IPS-15b (cell line): ENCODE data around the gene LGR4.

Experiments
- H3K27me3 ChIP-seq: one replicate; pipeline ENCODE4 v1.6.1; 2013; ENCODE audit warnings: low read length; ENCODE audit not compliant: control insufficient read depth, insufficient read depth
- H3K36me3 ChIP-seq: one replicate; pipeline ENCODE4 v1.6.1; 2013; ENCODE audit warnings: low read length; ENCODE audit not compliant: control insufficient read depth, insufficient read depth
- H3K4me1 ChIP-seq: one replicate; pipeline ENCODE4 v1.6.1; 2013; ENCODE audit warnings: mild to moderate bottlenecking, low read length; ENCODE audit not compliant: control insufficient read depth, insufficient read depth
- H3K4me3 ChIP-seq: one replicate; pipeline ENCODE4 v1.5.1; 2013; ENCODE audit warnings: low read depth, low read length
- H3K9ac ChIP-seq: one replicate; pipeline ENCODE4 v1.6.1; 2013; ENCODE audit warnings: low read depth, mild to moderate bottlenecking, low read length
- H3K9me3 ChIP-seq: one replicate; pipeline ENCODE4 v1.6.1; 2013; ENCODE audit warnings: mild to moderate bottlenecking, low read length; ENCODE audit not compliant: control insufficient read depth, insufficient read depth

LGR4 gene

GRCh38 chr11:27361649-27362431 is 110.8 kb downstream of the LGR4 start:
- no peaks in the 10 kb centered on the region for H3K9me3 ChIP-seq
- no peak overlapping the region for H3K9ac ChIP-seq
- H3K4me3 ChIP-seq: peak overlapping the region; percentile 95
- H3K4me1 ChIP-seq: peaks cover 10% of the 10 kb centered on the region
- H3K36me3 ChIP-seq: no peaks in the 10 kb centered on the region
- no peaks in the 10 kb centered on the region for H3K27me3 ChIP-seq

GRCh38 chr11:27358296-27358695 is 114.3 kb downstream of the LGR4 start:
- peaks cover 18% of the 10 kb centered on the region for H3K4me1 ChIP-seq
- H3K9ac ChIP-seq: no peak overlapping the region
- H3K36me3 ChIP-seq: no peaks in the 10 kb centered on the region
- H3K9me3 ChIP-seq: no peaks in the 10 kb centered on the region
- no peaks in the 10 kb centered on the region for H3K27me3 ChIP-seq
- H3K4me3 ChIP-seq: no peak overlapping the region

GRCh38 chr11:27357250-27357649 is 115.3 kb downstream of the LGR4 start:
- no peak overlapping the region for H3K9ac ChIP-seq
- no peaks in the 10 kb centered on the region for H3K27me3 ChIP-seq
- H3K9me3 ChIP-seq: no peaks in the 10 kb centered on the region
- peaks cover 18% of the 10 kb centered on the region for H3K4me1 ChIP-seq
- no peak overlapping the region for H3K4me3 ChIP-seq
- H3K36me3 ChIP-seq: no peaks in the 10 kb centered on the region

GRCh38 chr11:27356624-27357222 is 115.9 kb downstream of the LGR4 start:
- H3K4me1 ChIP-seq: peaks cover 20% of the 10 kb centered on the region

GRCh38 chr11:27355575-27356104 is 117.0 kb downstream of the LGR4 start:
- Histone ChIP-seq H3K4me3 (no peak overlapping the region), H3K9me3 (no peaks in the 10 kb centered on the region), H3K27me3 (no peaks in the 10 kb centered on the region), H3K9ac (no peak overlapping the region), H3K36me3 (no peaks in the 10 kb centered on the region), H3K4me1 (peaks cover 28% of the 10 kb centered on the region)

More at GRCh38 chr11:27356624-27357222, 115.9 kb downstream of the LGR4 start:
- Histone ChIP-seq H3K27me3 (no peaks in the 10 kb centered on the region), H3K36me3 (no peaks in the 10 kb centered on the region), H3K9me3 (no peaks in the 10 kb centered on the region), H3K4me3 (no peak overlapping the region), H3K9ac (no peak overlapping the region)

- Histone ChIP-seq H3K27me3 (no peaks in the 10 kb centered on the region), H3K9me3 (no peaks in the 10 kb centered on the region), H3K36me3 (no peaks in the 10 kb centered on the region), H3K9ac (no peak overlapping the region), H3K4me1 (peaks cover 37% of the 10 kb centered on the region), H3K4me3 (no peak overlapping the region)
Measured at GRCh38 chr11:27354359-27354965, 118.1 kb downstream of the LGR4 start.

- H3K36me3 ChIP-seq: no peaks in the 10 kb centered on the region
- peaks cover 40% of the 10 kb centered on the region for H3K4me1 ChIP-seq
- H3K27me3 ChIP-seq: no peaks in the 10 kb centered on the region
- no peaks in the 10 kb centered on the region for H3K9me3 ChIP-seq
- H3K4me3 ChIP-seq: no peak overlapping the region
- H3K9ac ChIP-seq: no peak overlapping the region
Measured at GRCh38 chr11:27353593-27354358, 118.8 kb downstream of the LGR4 start.

GRCh38 chr11:27352781-27353180 is 119.8 kb downstream of the LGR4 start:
- Histone ChIP-seq H3K4me1 (peaks cover 36% of the 10 kb centered on the region), H3K9ac (no peak overlapping the region), H3K36me3 (no peaks in the 10 kb centered on the region), H3K27me3 (no peaks in the 10 kb centered on the region), H3K4me3 (no peak overlapping the region), H3K9me3 (no peaks in the 10 kb centered on the region)

- Histone ChIP-seq H3K4me1 (peaks cover 46% of the 10 kb centered on the region), H3K9ac (no peak overlapping the region), H3K27me3 (no peaks in the 10 kb centered on the region)
Measured at GRCh38 chr11:27350511-27350910, 122.1 kb downstream of the LGR4 start.

GRCh38 chr11:27349919-27350318 is 122.7 kb downstream of the LGR4 start:
- H3K9me3 ChIP-seq: no peaks in the 10 kb centered on the region
- H3K4me1 ChIP-seq: peaks cover 46% of the 10 kb centered on the region
- no peaks in the 10 kb centered on the region for H3K36me3 ChIP-seq
- H3K9ac ChIP-seq: no peak overlapping the region
- H3K27me3 ChIP-seq: no peaks in the 10 kb centered on the region
- H3K4me3 ChIP-seq: no peak overlapping the region

More at GRCh38 chr11:27350511-27350910, 122.1 kb downstream of the LGR4 start:
- no peaks in the 10 kb centered on the region for H3K9me3 ChIP-seq
- H3K4me3 ChIP-seq: no peak overlapping the region
- no peaks in the 10 kb centered on the region for H3K36me3 ChIP-seq

- H3K4me1 ChIP-seq: peaks cover 38% of the 10 kb centered on the region
- H3K4me3 ChIP-seq: no peak overlapping the region
- no peaks in the 10 kb centered on the region for H3K27me3 ChIP-seq
- no peaks in the 10 kb centered on the region for H3K9me3 ChIP-seq
- no peaks in the 10 kb centered on the region for H3K36me3 ChIP-seq
- H3K9ac ChIP-seq: no peak overlapping the region
Measured at GRCh38 chr11:27348340-27348873, 124.2 kb downstream of the LGR4 start.
